Endothelial cell of umbilical vein (primary cell): ENCODE results near the gene GPRASP2.

Experiments used
- CTCF ChIP-seq, 2 donors: IDR thresholded peaks; 1 replicate in 1 of 2; 2 replicates in 1 of 2; pipeline ENCODE4 v1.5.1; 2011; ENCODE audit warnings: low read length in 2 of 2, mild to moderate bottlenecking in 2 of 2, moderate library complexity in 2 of 2, control low read depth in 1 of 2, inconsistent platforms in 1 of 2, low read depth in 1 of 2; ENCODE audit not compliant: insufficient read depth in 1 of 2; ENCODE audit errors: extremely low read depth in 1 of 2
- EZH2 ChIP-seq: IDR thresholded peaks from 2 replicates; pipeline ENCODE4 v1.6.1; 2012; ENCODE audit warnings: borderline replicate concordance, low read depth, mild to moderate bottlenecking, moderate library complexity, low read length, inconsistent platforms; ENCODE audit not compliant: severe bottlenecking
- FOS ChIP-seq: IDR thresholded peaks from 2 replicates; pipeline ENCODE4 v1.6.1; 2011; ENCODE audit warnings: mild to moderate bottlenecking, low read length, moderate library complexity, borderline replicate concordance; ENCODE audit not compliant: insufficient read depth
- GATA2 ChIP-seq: IDR thresholded peaks from 2 replicates; pipeline ENCODE4 v1.7.0; 2011; ENCODE audit warnings: low read depth, mild to moderate bottlenecking, moderate library complexity, mixed read lengths, low read length; ENCODE audit not compliant: insufficient read length, insufficient read depth
- JUN ChIP-seq: IDR thresholded peaks from 2 replicates; pipeline ENCODE4 v1.6.1; 2011; ENCODE audit warnings: borderline replicate concordance, low read depth; ENCODE audit not compliant: insufficient read length, insufficient read depth
- MAX ChIP-seq: IDR thresholded peaks from 2 replicates; pipeline ENCODE4 v1.6.1; 2011; ENCODE audit not compliant: insufficient read depth, insufficient read length
- MYC ChIP-seq: IDR thresholded peaks from one replicate; pipeline ENCODE4 v1.6.1; 2011; ENCODE audit warnings: mild to moderate bottlenecking, low read depth, low read length
- POLR2A ChIP-seq: IDR thresholded peaks from 2 replicates; pipeline ENCODE4 v1.6.1; 2012; ENCODE audit warnings: low read depth, mild to moderate bottlenecking, control low read depth, low read length
- POLR2AphosphoS5 ChIP-seq: IDR thresholded peaks from 2 replicates; pipeline ENCODE4 v1.6.1; 2012; ENCODE audit warnings: low read depth, mild to moderate bottlenecking, control low read depth, low read length, moderate library complexity; ENCODE audit not compliant: insufficient read depth

GRCh38 chrX:102697494-102697893 lies 14.8 kb upstream of the GPRASP2 start:
- no peak for TF ChIP-seq CTCF (IDR thresholded peaks at IDR 0.05; ENCODE audit: extremely low read depth in 1 of 2, insufficient read depth in 1 of 2, low read depth in 1 of 2, low read length in 2 of 2)
- no peak for TF ChIP-seq POLR2A
- TF ChIP-seq GATA2, result no peak
- no peak for TF ChIP-seq EZH2
- no peak for TF ChIP-seq MAX
- no peak for TF ChIP-seq MYC
- no peak for TF ChIP-seq JUN
- no peak for TF ChIP-seq POLR2AphosphoS5
- TF ChIP-seq FOS, result no peak
